GM13976 (cell line): Measurements from ENCODE around the gene ASCC3.
A peak's percentile ranks its signal among the peaks of the same experiment; 100 is the strongest.

ENCODE experiments used
- DNase-seq: peaks from one replicate; pipeline ENCODE4 v3.0.0; 2012; ENCODE audit warnings: low spot score
- CTCF ChIP-seq: IDR thresholded peaks from 2 replicates; pipeline ENCODE4 v1.5.1; 2012; ENCODE audit warnings: borderline replicate concordance, mild to moderate bottlenecking; ENCODE audit not compliant: insufficient read depth; ENCODE audit errors: extremely low read depth, missing control alignments, control extremely low read depth
- in situ Hi-C: fragments of 300-500 bp; cut with MboI; formaldehyde crosslinking; loops from one replicate; pipeline ENCODE4 v1.12.0; 2022; ENCODE audit warnings: low sequenced_read_pairs, mixed read lengths, inconsistent platforms; ENCODE audit not compliant: unreplicated experiment

ASCC3 gene

GRCh38 chr6:100796049-100796823, 84.9 kb downstream of the ASCC3 start:
- in situ Hi-C loops, result no loop called here
- peak; percentile 9 for TF ChIP-seq CTCF
- DNase-seq, result no peak

DNA sequence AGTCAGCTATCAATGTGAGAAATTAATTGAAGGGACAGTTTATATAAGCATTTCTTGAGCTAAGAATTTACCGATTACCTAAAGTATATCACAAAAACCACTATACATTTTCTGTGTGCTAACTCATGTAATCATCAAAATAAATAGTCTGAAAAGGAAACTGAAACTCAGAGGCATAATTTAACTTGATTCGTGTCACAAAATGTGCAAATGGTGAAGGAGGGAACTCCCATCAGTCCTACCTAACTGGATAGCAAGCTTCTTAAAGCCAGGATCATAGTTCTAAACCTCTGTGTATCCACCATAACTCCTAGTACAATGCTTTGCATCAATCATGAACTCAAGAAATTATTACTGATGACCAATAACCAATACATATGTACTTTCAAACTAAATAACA, 91.0 kb downstream of the ASCC3 start:
- TF ChIP-seq CTCF, result no peak

DNA sequence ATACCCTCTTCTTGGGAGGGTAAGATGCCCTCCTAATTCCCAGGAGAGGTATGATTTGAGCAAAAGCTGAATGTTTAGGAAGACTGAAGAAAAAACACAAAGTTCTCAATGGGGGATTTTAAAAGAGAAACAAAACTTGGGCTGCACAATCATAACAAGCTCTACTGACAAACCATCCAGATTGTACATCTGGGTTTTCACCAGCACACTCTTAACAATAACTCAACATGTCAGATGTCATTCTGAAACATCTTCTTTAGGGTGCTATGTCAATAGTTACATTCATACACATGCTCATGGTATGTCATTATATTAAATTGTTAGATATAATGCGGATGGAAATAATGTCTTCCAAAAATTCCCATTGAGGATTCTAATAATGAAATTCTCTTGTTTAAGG, 95.1 kb downstream of the ASCC3 start:
- in situ Hi-C loops, result no loop called here
- no peak for DNase-seq
- TF ChIP-seq CTCF, result no peak

More for the DNA sequence above, 91.0 kb downstream of the ASCC3 start:
- DNase-seq, result no peak
- in situ Hi-C loops, result no loop called here

DNA sequence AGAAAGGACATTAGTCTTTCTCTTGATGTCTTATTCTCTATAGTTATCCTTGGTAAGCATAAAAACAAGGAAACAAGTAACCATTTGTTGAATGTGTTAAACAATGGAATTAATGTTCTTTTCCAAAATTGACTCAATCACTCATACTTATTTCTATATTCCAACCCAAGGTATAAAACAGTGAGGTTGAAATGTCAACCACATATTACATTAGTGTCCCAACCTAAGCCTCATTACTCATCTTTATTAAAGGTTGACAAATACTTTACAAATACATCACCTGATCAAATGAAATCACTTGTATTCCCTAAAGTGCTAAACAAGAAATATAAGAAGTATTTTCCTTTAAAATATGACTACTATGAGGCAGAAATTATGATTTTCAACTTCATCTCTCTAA, 100.5 kb downstream of the ASCC3 start:
- in situ Hi-C loops, result no loop called here
- no peak for TF ChIP-seq CTCF
- DNase-seq, result no peak

DNA sequence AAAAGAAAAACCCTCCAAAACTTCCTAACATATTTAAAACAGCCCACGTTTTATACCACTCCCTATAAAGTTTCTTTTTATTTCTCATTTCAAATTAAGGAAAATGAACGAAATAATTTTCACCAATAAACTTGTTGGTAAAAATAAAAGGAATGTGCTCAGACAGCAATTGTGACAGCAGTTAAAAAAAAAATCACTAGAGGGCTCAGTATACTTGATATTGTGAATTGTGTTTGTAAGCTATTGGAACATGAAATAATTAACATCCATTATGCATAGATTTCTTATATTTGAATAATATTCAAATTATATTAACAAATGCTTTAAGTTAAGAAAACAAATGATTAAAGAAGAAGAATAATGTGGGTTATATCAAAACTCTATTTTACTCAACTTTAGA, 105.5 kb downstream of the ASCC3 start:
- DNase-seq, result no peak
- in situ Hi-C loops, result no loop called here
- no peak for TF ChIP-seq CTCF

DNA sequence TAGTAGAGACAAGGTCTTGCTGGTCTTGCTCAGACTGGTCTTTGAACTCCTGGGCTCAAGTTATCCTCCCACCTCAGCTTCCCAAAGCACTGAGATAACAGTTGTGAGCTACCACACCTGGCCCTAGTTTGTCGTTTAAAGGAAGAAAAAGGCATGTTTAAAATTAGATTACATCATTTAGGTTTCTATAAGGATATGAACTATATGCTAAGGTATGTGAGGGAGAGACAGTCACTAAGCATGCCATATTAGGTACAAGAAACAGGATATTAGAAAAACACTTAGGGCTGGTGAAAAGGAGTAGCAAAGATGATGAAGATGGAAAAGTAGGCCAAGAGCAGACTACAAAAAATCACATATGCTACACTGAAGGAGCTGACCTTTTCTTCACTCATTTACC, 106.4 kb downstream of the ASCC3 start:
- TF ChIP-seq CTCF, result no peak
- in situ Hi-C loops, result no loop called here
- DNase-seq, result no peak
